K562 (cell line): ENCODE results near the gene CAMSAP2. TPM values are rescaled to one million over a fixed set of nuclear protein-coding genes. Genes with fewer than 3 reads are reported as not detected.

Experiments used
- ASH1L ChIP-seq: fragments of 450-650 bp; IDR thresholded peaks from 2 replicates; pipeline ENCODE4 v1.6.1; 2018; ENCODE audit warnings: borderline replicate concordance, mild to moderate bottlenecking, low read depth; ENCODE audit not compliant: partially characterized antibody
- CC2D1A ChIP-seq: fragments of 450-650 bp; IDR thresholded peaks from 2 replicates; pipeline ENCODE4 v1.6.1; 2017; ENCODE audit warnings: mild to moderate bottlenecking
- FOXK1 ChIP-seq: sonication (generic); formaldehyde crosslinking; IDR thresholded peaks from 2 replicates; pipeline ENCODE4 v1.8.0; 2022; ENCODE audit warnings: missing genetic modification reagents, mild to moderate bottlenecking, borderline replicate concordance
- GTF2A2 ChIP-seq: IDR thresholded peaks from 2 replicates; pipeline ENCODE4 v1.6.1; 2016; ENCODE audit warnings: mild to moderate bottlenecking, missing genetic modification characterization, missing compliant biosample characterization
- IRF2 ChIP-seq: sonication (generic); formaldehyde crosslinking; IDR thresholded peaks from 2 replicates; pipeline ENCODE4 v1.8.1; 2022; ENCODE audit warnings: mild to moderate bottlenecking, missing genetic modification reagents
- NCOR1 ChIP-seq: fragments of 450-650 bp; IDR thresholded peaks from 2 replicates; pipeline ENCODE4 v1.6.1; 2016; ENCODE audit warnings: mild to moderate bottlenecking, moderate library complexity
- NFE2 ChIP-seq: IDR thresholded peaks from 2 replicates; pipeline ENCODE4 v1.6.1; 2014; ENCODE audit warnings: antibody characterized with exemption, low read depth
- NFIC ChIP-seq: fragments of 450-650 bp; IDR thresholded peaks from 2 replicates; pipeline ENCODE4 v1.6.1; 2017; ENCODE audit warnings: mild to moderate bottlenecking, inconsistent platforms
- PTBP1 ChIP-seq: fragments of 200-400 bp; formaldehyde crosslinking; IDR thresholded peaks from 2 replicates; pipeline ENCODE4 v1.6.1; 2017; ENCODE audit warnings: low read depth, low read length
- RAD21 ChIP-seq, 2 experiments: fragments of 250-450 bp in 1 of 2; fragments of 450-650 bp in 1 of 2; sonication (Bioruptor Pico) in 1 of 2; formaldehyde crosslinking in 1 of 2; IDR thresholded peaks in 1 of 2; conservative IDR thresholded peaks in 1 of 2; 2 replicates each; pipeline versions ENCODE4 v1.4.0 to v1.8.0; 2020 to 2022; ENCODE audit warnings: mild to moderate bottlenecking in 2 of 2, moderate library complexity in 1 of 2
- RBM17 ChIP-seq: fragments of 200-400 bp; formaldehyde crosslinking; IDR thresholded peaks from 2 replicates; pipeline ENCODE4 v1.6.1; 2017; ENCODE audit warnings: low read depth, mild to moderate bottlenecking, low read length, borderline replicate concordance
- RHOXF2B ChIP-seq: fragments of 250-450 bp; sonication (Bioruptor Pico); conservative IDR thresholded peaks from 2 replicates; pipeline ENCODE4 v1.5.1; 2021
- SMAD2 ChIP-seq: fragments of 150-350 bp; IDR thresholded peaks from 2 replicates; pipeline ENCODE4 v1.6.1; 2014; ENCODE audit warnings: low read depth, mild to moderate bottlenecking, low read length
- SMAD3 ChIP-seq: fragments of 450-650 bp; formaldehyde crosslinking; conservative IDR thresholded peaks from 2 replicates; pipeline ENCODE4 v1.4.0; 2020; ENCODE audit warnings: mild to moderate bottlenecking
- U2AF1 ChIP-seq: fragments of 200-400 bp; formaldehyde crosslinking; optimal IDR thresholded peaks from 2 replicates; pipeline ENCODE3; 2017; ENCODE audit warnings: mild to moderate bottlenecking, low read depth, low read length, moderate library complexity
- ZNF140 ChIP-seq: fragments of 250-450 bp; sonication (Bioruptor Pico); IDR thresholded peaks from 2 replicates; pipeline ENCODE4 v1.8.0; 2021; ENCODE audit warnings: moderate library complexity, mild to moderate bottlenecking, inconsistent platforms
- ZNF253 ChIP-seq: fragments of 250-450 bp; sonication (Bioruptor Pico); conservative IDR thresholded peaks from 2 replicates; pipeline ENCODE4 v1.6.1; 2021; ENCODE audit warnings: mild to moderate bottlenecking
- polyA plus RNA-seq, 8 experiments: library from polyadenylated mRNA; depleted of rRNA in 4 of 8; stranded (reverse) in 5 of 8; unstranded in 3 of 8; fragments of >200 nt; fragmentation: Nextera tagmentation in 2 of 8; fragmentation: Illumina TruSeq in 1 of 8; extraction: Ambion mirVana in 2 of 8; extraction: Trizol in 1 of 8; gene quantifications; 2 replicates each; pipeline versions ENCODE4 v1.2.1 to v1.2.3, GENCODE V29; 2011 to 2014; ENCODE audit warnings: inconsistent platforms in 1 of 8, missing spikeins in 1 of 8
- total RNA-seq, 7 experiments: library from RNA; depleted of rRNA in 6 of 7; stranded (reverse); fragments of >200 nt in 6 of 7; fragmentation: Illumina TruSeq in 2 of 7; extraction: Trizol in 2 of 7; gene quantifications; 2 replicates each; pipeline versions ENCODE4 v1.2.1 to v1.2.3, GENCODE V29; 2011 to 2021; ENCODE audit warnings: low replicate concordance in 1 of 7
- TF ChIP-seq, protein P1 (sequence below): fragments of 250-450 bp; sonication (Bioruptor Pico); IDR thresholded peaks from 2 replicates; pipeline ENCODE4 v1.8.0; 2022; ENCODE audit warnings: inconsistent platforms
- TF ChIP-seq, protein P2 (sequence below): fragments of 250-450 bp; sonication (Bioruptor Pico); IDR thresholded peaks from 2 replicates; pipeline ENCODE4 v1.4.0; 2020; ENCODE audit warnings: mild to moderate bottlenecking
- TF ChIP-seq, protein P3 (sequence below): fragments of 450-650 bp; IDR thresholded peaks from 2 replicates; pipeline ENCODE4 v1.6.1; 2016; ENCODE audit warnings: missing biosample characterization, missing genetic modification characterization
- TF ChIP-seq, protein P4 (sequence below): conservative IDR thresholded peaks from 2 replicates; pipeline ENCODE4 v1.6.1; 2011; ENCODE audit warnings: low read depth, mild to moderate bottlenecking, low read length; ENCODE audit not compliant: control insufficient read depth
- TF ChIP-seq, protein P5 (sequence below), 2 experiments: fragments of 450-650 bp in 1 of 2; sonication (generic) in 1 of 2; formaldehyde crosslinking in 1 of 2; IDR thresholded peaks in 1 of 2; conservative IDR thresholded peaks in 1 of 2; 2 replicates each; pipeline versions ENCODE4 v1.6.1 to v1.8.1; 2016 to 2023; ENCODE audit warnings: mild to moderate bottlenecking in 2 of 2, moderate library complexity in 2 of 2, inconsistent platforms in 1 of 2, missing genetic modification reagents in 1 of 2

CAMSAP2 gene
- total and polyA plus RNA-seq, 9 of the 15 experiments (the other 6 are each of a cell fraction or from before 2014, with no cell fraction given), result 1.4 to 7.5 (median 2.7) TPM

DNA sequence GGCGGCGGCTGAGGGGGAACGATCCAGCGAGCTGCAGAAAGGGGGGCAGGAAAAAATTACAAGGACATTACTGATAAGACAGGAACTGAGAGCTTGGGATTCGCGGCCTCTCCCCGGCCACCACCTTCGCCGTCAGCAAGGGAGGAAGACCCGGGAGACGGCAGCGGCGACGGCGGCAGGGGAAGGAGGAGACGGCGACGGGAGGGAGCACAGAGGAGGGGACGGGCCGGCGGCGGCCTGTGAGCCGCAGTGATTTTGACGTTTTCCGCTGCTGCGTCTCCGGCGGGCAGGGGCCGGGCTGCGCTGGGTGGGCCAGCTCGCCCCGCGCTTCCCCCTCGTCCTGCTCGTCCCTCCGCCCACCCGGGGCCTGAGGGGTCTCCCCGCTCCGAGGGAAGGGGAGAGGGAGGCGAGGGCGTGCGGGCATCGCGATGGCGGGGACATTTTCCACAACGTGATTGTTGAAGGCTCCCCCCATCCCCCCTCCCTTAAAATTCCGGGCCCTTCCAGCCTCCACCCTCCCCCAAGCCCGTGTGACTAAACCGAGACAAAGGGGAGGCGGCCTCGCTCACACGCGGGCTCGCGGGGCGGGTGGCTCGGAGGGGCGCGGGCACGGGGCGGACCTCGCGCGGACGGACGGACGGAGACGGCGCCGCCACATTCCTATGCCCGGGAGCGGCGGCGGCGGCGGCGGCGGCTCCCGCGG, 407 bp downstream of the CAMSAP2 start (continued):
- TF ChIP-seq ZNF253 (CRISPR knock-in tag) (no peak), NCOR1 (no peak), ASH1L (no peak), FOXK1 (CRISPR knock-in tag) (no peak), RHOXF2B (CRISPR knock-in tag) (no peak), SMAD3 (CRISPR knock-in tag) (0 out of 2 replicates have a peak, but pooled peaks have one; percentile 27), IRF2 (CRISPR knock-in tag) (no peak), RBM17 (no peak), ZNF140 (CRISPR knock-in tag) (no peak), SMAD2 (no peak), RAD21 (CRISPR knock-in tag; conservative IDR thresholded peaks at IDR 0.05 in 1 of 2, IDR thresholded peaks at IDR 0.05 in 1 of 2) (0 out of 4 replicates have a peak, but pooled peaks of 1 of the 2 experiments have one; percentile 8), U2AF1 (no peak), PTBP1 (no peak), NFIC (no peak), CC2D1A (no peak), NFE2 (no peak), GTF2A2 (tag) (no peak)
- TF ChIP-seq, protein P1, sequence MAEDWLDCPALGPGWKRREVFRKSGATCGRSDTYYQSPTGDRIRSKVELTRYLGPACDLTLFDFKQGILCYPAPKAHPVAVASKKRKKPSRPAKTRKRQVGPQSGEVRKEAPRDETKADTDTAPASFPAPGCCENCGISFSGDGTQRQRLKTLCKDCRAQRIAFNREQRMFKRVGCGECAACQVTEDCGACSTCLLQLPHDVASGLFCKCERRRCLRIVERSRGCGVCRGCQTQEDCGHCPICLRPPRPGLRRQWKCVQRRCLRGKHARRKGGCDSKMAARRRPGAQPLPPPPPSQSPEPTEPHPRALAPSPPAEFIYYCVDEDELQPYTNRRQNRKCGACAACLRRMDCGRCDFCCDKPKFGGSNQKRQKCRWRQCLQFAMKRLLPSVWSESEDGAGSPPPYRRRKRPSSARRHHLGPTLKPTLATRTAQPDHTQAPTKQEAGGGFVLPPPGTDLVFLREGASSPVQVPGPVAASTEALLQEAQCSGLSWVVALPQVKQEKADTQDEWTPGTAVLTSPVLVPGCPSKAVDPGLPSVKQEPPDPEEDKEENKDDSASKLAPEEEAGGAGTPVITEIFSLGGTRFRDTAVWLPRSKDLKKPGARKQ (CRISPR knock-in tag), result no peak
- TF ChIP-seq, protein P2, sequence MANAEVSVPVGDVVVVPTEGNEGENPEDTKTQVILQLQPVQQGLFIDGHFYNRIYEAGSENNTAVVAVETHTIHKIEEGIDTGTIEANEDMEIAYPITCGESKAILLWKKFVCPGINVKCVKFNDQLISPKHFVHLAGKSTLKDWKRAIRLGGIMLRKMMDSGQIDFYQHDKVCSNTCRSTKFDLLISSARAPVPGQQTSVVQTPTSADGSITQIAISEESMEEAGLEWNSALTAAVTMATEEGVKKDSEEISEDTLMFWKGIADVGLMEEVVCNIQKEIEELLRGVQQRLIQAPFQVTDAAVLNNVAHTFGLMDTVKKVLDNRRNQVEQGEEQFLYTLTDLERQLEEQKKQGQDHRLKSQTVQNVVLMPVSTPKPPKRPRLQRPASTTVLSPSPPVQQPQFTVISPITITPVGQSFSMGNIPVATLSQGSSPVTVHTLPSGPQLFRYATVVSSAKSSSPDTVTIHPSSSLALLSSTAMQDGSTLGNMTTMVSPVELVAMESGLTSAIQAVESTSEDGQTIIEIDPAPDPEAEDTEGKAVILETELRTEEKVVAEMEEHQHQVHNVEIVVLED (CRISPR knock-in tag), result no peak
- TF ChIP-seq, protein P3, sequence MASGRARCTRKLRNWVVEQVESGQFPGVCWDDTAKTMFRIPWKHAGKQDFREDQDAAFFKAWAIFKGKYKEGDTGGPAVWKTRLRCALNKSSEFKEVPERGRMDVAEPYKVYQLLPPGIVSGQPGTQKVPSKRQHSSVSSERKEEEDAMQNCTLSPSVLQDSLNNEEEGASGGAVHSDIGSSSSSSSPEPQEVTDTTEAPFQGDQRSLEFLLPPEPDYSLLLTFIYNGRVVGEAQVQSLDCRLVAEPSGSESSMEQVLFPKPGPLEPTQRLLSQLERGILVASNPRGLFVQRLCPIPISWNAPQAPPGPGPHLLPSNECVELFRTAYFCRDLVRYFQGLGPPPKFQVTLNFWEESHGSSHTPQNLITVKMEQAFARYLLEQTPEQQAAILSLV, result no peak
- TF ChIP-seq, protein P4, sequence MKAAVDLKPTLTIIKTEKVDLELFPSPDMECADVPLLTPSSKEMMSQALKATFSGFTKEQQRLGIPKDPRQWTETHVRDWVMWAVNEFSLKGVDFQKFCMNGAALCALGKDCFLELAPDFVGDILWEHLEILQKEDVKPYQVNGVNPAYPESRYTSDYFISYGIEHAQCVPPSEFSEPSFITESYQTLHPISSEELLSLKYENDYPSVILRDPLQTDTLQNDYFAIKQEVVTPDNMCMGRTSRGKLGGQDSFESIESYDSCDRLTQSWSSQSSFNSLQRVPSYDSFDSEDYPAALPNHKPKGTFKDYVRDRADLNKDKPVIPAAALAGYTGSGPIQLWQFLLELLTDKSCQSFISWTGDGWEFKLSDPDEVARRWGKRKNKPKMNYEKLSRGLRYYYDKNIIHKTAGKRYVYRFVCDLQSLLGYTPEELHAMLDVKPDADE, result 0 out of 2 replicates have a peak, but pooled peaks have one; percentile 21
- TF ChIP-seq, protein P5, sequence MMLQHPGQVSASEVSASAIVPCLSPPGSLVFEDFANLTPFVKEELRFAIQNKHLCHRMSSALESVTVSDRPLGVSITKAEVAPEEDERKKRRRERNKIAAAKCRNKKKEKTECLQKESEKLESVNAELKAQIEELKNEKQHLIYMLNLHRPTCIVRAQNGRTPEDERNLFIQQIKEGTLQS (IDR thresholded peaks at IDR 0.05), result no peak
- TF ChIP-seq, protein P5 (CRISPR knock-in tag; conservative IDR thresholded peaks at IDR 0.05), result no peak
